ENCODE data around the gene SMIM45.

The SMIM45 gene

DNA sequence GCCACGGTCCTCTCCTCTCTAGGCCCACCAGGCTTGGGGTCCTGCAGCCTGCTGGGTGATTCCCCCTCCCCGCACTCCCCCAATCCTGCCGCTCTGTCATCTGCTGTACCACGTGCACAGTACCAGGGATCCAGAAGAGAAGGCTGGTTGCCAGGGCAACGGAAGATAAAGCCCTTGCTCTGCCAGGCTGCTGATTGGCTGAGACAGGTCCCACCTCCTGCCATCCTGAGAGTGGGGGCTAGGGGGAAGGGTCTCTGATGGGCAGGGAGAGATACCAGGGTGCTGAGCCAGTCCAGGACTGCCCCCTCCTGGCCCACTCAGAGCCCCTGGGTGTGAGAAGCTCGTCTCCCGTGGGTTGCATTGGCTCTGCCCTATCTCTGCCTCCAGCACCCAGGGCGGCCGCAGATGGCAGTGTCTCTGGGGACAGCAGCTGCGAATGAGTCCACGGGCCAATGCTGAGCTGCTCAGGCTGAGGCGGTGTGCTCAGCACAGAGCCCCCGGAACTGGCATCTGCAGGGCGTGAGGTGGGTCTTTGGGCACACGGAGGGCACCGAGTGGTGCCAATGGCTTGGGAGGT lies at the start of gene SMIM45:
SMIM45 (plus strand) TSS at position 253 of the 577 bp plus-strand sequence.
- peak; percentile 26 for DNase-seq (ENCODE audit: low read depth)

DNA sequence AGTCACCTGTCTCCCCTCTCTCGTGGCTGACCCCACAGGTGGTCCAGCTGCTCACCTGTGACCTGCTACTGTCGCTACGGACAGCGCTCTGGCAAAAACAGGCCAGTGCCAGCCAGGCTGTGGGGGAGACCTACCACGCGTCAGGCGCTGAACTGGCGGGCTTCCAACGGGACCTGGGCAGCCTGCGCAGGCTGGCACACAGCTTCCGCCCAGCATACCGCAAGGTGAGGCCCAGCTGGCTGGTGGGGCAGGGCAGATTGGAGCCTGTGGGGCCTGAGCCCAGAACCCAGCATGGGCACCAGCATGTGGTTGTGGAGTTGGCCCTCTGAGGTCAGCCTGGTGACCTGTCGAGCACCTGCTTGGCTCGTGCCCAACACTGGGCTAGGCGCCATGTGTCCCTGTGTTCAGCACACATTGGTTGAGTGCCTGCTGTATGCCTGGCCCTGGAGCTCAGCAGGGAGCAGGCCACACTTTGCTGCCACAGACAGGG lies 49.0 kb upstream of the SMIM45 start:
- no peak for DNase-seq (ENCODE audit: low read depth)

DNA sequence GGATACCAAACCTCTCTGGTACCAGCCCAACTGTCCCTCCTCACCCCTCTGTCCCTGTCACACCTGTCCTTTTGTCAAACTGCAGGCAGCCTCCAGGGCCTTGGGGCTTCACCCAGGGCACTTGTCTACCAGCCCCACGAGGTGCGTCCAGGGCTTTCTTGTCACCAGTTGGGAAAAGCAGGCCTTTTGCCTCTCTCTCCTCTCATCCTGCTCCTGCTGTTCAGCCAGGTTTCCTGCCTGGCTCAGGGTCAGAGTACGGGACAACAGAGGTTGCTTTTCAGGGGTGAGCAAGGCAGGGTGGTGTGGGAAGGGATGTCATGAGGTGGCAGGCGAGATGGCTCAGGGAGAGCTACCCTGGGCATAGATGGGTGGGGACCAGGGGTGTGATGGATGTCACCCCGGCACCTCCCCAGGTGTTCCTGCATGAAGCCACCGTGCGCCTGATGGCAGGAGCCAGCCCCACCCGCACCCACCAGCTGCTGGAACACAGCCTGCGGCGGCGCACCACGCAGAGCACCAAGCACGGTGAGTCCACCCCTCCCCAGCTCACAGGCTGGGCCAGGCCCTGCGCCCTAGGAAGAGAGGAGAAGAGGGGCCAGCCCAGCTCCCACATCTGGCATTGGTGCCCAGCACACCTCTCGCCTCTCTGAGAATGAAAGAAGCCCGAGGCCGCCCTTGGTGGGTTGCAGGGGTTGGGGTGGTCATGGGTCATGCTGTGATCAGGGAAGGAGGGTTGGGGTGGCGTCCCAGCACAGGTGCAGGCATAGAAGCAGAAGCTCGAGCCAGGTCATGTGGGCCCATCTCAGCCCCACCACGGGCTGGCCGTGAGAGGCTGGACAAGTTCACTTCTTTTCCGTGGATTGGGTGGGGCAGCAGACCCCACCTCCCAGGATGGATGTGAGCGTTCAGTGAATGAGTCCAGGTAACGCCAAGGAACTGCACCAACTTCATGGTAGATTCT lies 47.2 kb upstream of the SMIM45 start:
- no peak for DNase-seq (ENCODE audit: low read depth)

DNA sequence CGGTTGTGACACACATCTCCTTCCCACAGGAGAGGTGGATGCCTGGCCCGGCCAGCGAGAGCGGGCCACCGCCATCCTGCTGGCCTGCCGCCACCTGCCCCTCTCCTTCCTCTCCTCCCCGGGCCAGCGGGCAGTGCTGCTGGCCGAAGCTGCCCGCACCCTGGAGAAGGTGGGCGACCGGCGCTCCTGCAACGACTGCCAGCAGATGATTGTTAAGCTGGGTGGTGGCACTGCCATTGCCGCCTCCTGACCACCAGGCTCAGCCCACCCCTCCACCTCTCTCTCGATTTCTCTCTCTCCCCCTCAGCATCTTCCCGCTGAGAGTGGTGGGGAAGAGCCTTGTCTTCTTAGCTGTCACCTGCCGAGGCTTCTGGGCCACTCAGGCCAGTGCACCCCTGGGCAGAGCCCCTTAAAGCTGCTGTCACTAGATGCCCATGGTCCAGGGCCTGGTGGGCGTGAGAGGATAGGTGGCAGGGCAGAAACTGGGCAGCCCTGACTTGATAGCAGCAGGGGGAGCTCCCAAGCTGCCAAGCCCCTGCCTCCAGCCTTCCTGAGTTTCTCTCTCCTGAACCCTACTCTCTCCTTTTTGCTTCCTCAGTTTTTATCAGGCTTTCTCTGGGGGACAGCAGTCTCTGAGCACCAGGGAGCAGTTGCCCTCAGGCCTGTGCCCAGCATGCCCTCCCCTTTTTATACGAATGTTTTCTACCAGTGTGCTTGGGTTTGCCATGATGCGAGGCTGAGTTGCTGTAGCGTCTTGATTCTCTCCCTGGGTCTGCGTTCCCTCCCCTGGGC lies 46.3 kb upstream of the SMIM45 start:
- no peak for DNase-seq (ENCODE audit: low read depth)

DNA sequence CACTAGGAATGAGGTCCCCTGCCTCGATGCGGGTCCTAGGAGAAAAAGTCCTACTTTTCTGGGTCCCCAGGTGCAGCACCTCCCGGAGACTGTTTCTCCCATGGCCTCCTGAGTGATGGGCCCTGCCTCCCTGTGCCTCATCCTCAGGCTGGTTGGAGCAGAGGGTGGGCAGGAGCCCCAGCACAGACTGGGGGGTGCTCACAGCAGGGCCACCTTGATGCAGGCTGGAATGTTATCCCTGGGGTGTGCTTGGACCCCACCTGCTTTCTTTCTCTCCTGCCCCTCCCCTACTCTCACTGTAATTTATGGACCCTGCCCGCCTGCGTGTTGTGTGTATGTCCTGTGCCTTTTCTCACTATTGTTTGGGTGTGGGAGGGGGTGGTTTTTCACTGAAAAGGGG lies 45.1 kb upstream of the SMIM45 start:
- no peak for DNase-seq (ENCODE audit: low read depth)

DNA sequence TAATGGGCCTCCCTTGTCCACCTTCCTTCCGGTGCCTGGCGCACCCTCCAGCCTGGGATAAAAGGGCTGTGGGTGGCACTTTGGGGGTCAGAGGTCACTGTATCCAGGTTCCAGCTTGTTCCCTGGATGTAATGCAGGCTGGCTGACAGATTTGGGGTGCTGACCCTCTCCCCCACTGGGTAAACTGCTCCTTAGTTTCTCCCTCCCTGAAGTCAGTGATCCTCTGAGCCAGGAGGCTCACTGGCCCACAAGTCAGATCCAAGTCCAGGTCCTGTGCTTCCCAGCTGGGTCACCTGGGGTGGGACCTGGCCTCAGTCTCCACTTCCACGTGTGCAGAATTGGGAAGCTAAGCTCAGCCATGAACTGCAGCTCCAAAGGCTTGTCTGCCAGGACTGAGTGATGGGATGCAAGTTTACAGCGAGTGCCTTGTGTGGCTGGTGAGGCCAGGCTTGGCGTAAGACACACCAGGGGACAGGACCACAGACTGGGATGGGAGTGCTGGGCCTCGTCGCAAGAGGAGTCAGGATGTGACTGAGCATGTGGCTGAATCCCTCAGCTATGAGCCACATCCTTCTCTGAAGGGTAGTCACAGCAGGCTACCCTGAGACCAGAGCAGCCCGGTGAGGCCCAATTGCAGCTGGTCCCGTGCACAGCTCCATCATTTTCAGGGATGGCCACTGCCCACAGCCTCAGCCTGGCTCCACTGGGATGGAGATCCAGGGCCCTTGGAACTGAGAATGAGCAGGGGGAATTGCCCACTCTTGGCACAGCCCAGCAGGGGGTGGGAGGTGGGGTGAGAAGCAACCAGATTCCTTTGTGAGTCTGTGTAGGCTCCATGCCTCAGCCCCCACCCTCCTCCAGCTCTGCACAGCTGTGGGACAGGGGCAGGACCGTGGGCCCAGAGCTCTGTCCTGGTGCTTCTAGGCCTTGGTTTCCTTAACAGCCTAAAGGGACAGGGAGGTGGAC lies 44.2 kb upstream of the SMIM45 start:
- DNase-seq (ENCODE audit: low read depth) = no peak

DNA sequence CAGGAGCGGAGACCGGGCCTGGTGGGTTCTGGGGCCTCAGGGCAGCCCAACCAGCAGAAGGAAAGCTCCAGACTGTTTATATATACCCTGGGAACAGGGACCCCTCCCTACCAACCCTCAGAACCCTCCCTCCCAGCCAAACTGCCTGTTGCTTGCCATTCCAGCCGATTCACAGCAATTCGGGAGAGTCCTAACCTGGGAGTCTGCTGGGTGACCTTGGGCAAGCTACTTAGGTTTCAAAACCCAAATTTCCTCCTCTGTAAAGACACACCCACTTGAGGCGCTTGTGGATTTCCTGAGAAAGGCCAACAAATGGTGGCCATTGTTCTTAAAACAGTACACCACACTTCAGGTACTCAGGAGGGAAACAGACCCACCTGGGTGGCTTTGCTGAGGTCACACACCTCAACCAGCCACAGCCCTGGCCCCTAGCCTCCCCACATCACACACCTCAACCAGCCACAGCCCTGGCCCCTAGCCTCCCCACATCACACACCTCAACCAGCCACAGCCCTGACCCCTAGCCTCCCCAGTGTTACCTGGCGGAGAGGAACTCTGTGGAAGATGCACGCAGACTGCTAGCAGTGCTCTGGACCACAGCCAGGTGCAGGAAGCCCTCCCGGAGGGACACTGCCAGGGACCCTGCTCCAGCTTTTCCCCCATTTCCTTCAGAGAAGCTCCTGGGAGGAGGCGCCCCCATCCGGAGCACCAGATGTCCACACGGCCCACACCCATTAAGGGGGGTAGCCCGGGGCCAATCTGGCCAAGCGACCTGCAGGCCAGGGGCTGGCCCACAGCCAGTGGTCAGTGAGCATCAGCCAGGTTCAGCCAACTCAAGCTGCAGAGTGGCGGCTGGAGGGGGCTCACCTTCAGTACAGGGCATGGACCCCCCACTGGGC lies 43.3 kb upstream of the SMIM45 start:
- DNase-seq (ENCODE audit: low read depth) = no peak

DNA sequence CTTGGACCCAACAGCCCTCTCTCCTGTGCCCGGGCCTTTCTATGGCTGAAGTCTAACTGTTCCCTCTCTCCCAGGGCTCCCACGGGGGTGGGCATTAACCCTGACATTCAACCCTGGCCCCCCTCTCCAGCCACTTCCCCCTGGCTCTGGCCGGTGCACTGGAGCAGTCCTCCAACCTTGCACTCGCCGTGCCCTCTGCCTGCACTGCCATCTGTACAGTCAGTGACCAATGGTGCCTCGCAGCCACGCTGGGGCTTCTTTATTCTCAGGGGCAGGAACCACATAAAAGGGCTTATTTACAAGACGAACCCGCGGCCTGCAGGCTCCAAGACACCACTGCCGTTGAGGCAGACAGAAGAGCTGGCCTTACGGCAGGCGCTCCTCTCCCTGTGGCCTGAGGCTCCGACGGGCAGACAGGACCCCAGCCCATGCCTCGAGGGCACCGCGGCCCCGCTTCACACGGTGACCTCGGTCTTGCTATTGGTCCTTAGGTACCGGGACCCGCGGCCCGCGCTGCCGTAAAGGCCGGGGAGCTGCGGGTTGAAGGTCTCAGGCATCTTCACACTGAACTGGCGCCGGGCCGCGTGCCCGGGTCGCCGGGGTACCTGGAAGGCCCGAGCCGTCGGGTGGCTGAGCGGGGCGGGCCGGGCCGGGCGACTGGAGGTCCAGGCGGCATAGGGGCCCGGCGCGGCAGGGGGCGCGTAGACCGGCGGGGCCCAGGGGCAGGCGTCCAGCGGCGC lies 42.5 kb upstream of the SMIM45 start:
- DNase-seq (ENCODE audit: low read depth) = no peak

DNA sequence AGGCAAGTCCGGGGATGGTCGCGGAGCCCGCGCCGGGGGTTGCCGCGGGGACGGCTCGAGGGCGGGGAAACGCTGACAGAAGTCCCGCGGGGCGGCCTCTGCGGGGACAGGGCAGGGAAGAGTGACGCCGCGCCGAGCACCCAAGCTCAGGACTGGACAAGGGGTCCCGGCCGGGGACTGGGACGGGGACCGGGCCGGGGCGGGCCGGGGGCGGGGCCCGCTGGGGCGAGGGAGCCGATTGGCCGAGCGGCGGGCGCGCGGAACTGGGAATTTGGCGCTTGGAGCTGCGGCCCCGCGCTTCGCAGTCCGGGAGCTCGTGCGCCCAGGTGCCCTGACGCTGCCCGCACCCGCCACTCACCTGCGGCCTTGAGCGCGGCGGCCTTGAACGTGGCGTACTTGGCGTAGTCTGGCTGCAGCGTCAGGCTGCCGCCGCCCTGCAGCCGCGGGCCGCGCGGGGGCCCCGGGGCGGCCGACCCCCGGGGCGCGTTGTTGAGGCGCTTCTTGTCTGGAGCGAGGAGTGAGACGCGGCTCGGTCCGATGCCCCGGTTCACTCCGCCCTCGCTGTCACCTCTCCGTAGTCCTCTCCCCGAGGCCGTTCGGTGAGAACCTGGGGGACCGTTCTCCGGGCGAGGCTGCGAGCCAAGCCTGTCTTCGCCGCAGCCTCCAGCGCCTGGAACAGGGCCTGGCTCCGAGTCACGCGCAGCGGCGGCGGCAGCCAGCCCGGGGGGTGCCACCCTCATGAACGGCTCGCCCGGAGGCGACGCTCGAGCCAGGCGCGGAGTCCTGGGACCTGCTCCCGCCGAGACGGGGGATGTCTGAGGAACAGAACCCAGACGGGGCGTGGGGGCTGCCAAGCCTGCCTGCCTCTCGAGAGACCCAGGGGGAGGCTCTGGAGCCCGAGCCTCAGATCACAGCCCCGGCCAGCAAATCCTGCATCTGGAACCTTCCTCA lies 41.6 kb upstream of the SMIM45 start:
- DNase-seq (ENCODE audit: low read depth) = no peak

DNA sequence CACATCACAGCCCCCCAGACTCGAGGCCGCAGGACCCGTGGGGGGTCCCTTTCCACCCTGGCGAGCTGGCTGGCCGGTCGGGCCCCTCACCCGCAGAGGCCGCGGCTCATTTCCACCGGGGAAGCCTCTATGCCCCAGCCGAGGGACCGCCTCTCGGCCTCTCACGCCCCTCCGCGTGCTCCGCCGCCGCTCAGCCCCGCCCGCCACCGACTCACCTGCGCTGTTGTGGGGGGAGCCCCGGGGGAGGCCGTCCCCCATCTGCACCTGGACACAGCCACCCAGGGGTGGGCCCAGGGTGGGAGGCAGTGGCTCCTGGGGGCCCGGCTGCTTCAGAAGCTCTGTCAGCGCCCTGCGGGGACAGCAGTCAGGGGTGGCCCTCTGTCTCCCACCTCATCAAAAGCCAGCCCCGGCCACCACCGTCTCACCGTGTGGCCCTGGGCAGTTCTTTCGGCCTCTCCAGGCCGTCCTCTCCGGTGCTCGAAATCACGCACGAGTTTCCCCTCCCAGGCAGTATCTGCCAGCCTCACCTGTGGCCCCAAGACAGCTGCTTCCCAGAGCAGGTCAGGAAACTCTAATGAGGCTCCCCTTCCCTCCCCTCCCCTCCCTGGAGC lies 40.8 kb upstream of the SMIM45 start:
- no peak for DNase-seq (ENCODE audit: low read depth)

DNA sequence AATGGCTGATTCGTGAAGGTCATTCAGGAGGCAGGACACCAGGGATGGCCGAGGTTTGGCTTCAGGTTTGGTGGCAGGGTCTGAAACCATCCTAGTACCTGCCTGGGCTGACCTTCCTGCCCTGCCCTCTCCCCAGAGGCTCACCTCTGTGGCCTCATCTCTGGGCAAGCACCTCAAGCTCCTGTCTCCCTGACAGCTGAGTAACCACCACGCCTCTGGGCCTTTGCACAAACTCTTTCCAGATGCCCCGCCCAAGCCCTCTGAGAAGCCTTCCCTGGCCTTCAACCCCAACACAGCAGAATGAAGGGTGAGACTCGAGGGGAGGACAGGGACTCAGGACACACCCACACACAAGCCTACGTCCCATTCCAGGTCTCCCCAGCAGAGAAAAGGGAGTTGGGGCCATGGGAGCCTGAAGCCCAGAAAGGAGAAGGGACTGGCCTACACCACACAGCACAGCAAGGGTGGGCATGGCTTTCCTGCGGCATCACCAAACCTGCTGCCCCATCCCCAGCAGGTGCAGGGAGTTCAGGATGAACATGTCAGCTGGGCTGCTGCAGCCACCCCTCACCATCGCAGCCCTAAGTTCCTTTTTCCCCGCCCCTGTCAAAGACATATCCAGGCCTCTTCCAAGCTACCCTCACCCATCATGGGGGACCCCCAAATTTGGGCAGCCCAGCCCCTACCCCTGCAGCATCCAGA lies 39.5 kb upstream of the SMIM45 start:
- DNase-seq (ENCODE audit: low read depth) = no peak

DNA sequence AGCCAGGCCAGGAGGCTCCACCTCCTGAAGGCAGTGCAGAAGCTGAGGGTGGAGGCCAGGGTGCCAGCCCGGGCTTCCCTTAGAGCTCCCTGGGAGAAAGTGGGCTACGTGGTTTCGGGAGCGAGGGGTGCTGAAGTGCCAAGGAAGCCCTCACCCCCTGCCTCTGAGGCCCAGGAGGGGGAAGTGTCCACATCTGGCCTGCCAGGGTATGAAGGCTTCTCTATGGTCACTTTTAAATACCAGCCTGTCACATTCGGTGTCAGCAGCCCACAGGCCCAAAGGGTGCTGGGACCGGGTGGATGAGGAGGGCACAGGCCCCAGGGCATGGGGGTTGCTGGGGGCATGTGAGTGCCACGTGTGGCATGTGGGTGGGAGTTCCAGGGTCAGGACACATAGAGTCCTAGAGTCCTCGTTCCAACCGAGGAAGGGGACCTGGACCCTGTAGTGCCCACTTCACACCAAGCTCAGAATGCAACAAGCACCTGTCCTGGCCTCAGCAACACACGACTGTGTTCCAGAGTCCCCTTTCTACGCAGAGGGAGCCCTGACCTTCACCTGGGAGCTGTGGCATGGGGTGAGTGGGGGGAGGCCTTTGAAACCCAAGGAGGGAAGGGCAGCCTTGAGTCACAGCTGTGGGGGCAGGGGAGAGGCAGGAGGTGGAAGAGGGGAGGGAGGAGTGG lies 38.8 kb upstream of the SMIM45 start:
- no peak for DNase-seq (ENCODE audit: low read depth)

DNA sequence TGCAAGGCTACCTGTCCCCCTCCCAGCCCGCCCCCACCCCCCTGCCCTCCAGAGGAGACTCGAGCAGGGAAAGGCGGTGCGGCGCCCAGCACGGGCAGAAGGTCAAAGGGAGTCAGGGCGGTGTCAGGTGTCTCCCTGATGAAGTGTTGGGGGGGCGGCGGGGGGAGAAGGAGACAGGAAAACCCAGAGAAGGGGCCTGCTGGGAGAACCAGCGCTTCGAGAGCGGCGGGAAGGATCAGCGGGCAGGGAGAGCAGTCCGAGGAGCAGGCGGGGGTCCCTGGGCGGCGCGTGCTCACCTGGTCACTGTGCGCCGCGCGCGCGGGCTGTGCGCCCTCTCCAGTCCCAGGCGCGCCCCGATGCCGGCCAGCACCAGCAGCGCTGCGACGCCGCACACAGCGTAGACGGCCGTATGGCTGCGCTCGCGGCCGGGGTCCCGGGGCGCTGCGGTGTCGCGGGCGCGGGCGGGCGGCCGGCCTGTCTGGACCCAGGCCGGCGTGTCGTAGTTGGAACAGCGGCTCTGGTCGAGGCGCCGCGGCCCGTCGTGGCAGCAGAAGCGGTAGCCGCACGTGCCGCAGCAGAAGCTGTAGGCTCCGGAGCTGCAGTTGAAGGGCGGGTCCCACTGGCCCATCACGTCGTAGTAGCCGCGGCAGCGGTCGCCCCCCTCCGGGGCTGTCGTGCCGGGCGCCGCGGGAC lies 38.0 kb upstream of the SMIM45 start:
- no peak for DNase-seq (ENCODE audit: low read depth)

DNA sequence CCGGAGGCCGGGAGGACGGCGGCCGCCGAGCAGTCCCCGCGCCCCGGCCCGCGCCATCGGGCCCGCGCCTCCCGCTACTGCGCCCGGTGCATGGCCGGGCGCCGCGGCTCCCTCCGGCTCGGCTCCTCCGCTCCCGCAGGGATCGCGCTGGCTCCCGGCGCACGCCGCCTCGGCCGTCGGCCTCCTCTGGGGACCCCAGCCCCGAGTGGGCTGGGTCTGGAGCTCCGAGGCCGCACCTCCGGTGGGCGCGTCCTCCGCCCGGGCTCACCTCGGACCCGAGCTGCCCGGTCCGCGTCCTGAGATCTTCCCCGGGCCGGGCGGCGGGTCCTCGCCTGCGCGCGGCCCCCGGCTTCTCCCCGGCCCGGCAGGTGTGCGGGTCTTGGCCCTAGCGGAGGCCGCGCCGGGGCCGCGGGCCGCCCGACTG lies 37.3 kb upstream of the SMIM45 start:
- DNase-seq (ENCODE audit: low read depth) = no peak

DNA sequence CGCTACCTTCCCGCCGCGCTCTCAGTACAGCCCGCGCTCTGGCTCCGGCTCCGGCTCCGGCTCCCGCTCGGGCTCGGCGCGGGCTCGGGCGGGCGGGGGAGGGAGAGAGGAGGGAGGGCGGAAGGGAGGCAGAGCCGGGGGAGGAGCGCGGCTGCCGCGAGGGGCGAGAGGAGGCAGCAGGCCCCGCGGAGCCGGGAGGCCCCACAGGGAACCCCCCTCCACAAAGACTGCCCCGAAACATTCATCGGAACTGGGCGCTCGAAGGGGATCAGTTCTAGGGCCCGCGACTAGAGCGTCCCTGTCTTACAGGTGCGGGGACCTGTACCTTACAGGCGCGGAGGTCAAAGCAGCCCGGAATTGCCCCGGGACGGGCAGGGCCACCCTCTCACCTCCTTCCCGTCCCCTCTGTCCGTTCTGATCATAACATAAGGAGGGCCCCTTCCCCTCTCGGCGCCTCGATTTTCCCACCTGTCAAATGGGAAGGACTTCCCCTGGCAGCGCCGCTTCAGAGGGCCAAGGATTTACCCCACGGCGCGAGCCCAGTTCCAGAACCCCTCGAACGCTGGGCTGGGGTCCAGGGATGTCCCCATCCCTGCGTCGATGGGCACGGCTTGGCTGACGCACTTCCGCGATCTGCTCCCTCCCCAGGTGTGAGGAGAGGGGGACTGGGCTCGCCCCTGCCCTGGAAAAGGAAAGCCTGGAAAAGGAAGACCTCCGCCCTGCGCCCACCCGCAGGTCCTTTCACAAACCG lies 36.7 kb upstream of the SMIM45 start, which contains the start of gene SHISA8:
SHISA8 (minus strand) TSS at position 40 of the 751 bp plus-strand sequence. CDS start 407 bp downstream, outside the sequence.
- peak; percentile 41 for DNase-seq (ENCODE audit: low read depth)
